HepG2 (cell line): ENCODE data around the gene XDH. TPM values are rescaled to one million over a fixed set of nuclear protein-coding genes. Genes with fewer than 3 reads are reported as not detected.

Experiments used
- ATAC-seq: fragments of 200-7000 bp; cut with Tn5 transposase; 3 replicates; pipeline ENCODE4 v1.9.1; 2020; ENCODE audit warnings: mild to moderate bottlenecking, moderate library complexity
- BruUV-seq: library from RNA; stranded (reverse); fragments of 400-500 nt; replicated peaks from 2 replicates; lab custom pipeline; 2021; lab: Mats Ljungman, UMichigan
- CTCF ChIA-PET: fragments of 300-600 bp; formaldehyde crosslinking; extraction: SDS; loops from one replicate; lab custom pipeline; 2021; ENCODE audit warnings: low total read pairs, inconsistent platforms, low intra/inter-chr PET ratio; lab: Yijun Ruan, JAX
- POLR2A ChIA-PET: fragments of 350-600 bp; sonication (Branson Sonifier 250); formaldehyde crosslinking; loops from one replicate; lab custom pipeline; 2020; ENCODE audit warnings: antibody characterized with exemption, inconsistent platforms; lab: Yijun Ruan, JAX
- DNase-seq: peaks from one replicate; pipeline ENCODE4 v3.0.0-alpha.2; 2015; ENCODE audit warnings: low spot score
- FAIRE-seq: peaks from 3 replicates; lab custom pipeline; 2011; peaks lifted over from hg19 to GRCh38; lab: Jason Lieb, UNC
- H2AFZ ChIP-seq: one replicate; pipeline ENCODE4 v1.6.1; 2011; ENCODE audit warnings: low read length, inconsistent platforms
- H3K27ac ChIP-seq: fragments of 300-600 bp; 3 replicates; pipeline ENCODE4 v1.8.0; 2011; ENCODE audit warnings: mixed run types, mild to moderate bottlenecking, mixed read lengths, low read length, inconsistent platforms; ENCODE audit not compliant: insufficient read depth; ENCODE audit errors: extremely low read length
- H3K27me3 ChIP-seq, 2 experiments: fragments of 200-600 bp in 1 of 2; 2 replicates in 1 of 2; 3 replicates in 1 of 2; pipeline versions ENCODE4 v1.6.0 to v1.8.0; 2011; ENCODE audit warnings: low read length in 2 of 2, mild to moderate bottlenecking in 2 of 2, moderate library complexity in 2 of 2, inconsistent platforms in 1 of 2; ENCODE audit not compliant: insufficient read depth in 2 of 2, control insufficient read depth in 1 of 2
- H3K36me3 ChIP-seq, 2 experiments: fragments of 200-600 bp in 1 of 2; replicated peaks in 1 of 2; 2 replicates in 1 of 2; 3 replicates in 1 of 2; pipeline versions ENCODE4 v1.5.1 to v1.8.0; 2011; ENCODE audit warnings: low read length in 2 of 2, inconsistent platforms in 1 of 2; ENCODE audit not compliant: insufficient read depth in 2 of 2, control insufficient read depth in 1 of 2
- H3K4me1 ChIP-seq: 2 replicates; pipeline ENCODE4 v1.5.1; 2012; ENCODE audit warnings: low read length, inconsistent platforms; ENCODE audit not compliant: insufficient read depth
- H3K4me2 ChIP-seq: 2 replicates; pipeline ENCODE4 v1.6.0; 2011; ENCODE audit warnings: low read depth, low read length, inconsistent platforms
- H3K4me3 ChIP-seq, 3 experiments: fragments of 200-600 bp in 1 of 3; sonication (generic), shearing (Covaris generic) in 1 of 3; replicated peaks in 1 of 3; 2 replicates each; pipeline ENCODE4 v1.5.1; 2011 to 2016; ENCODE audit warnings: low read length in 3 of 3, inconsistent platforms in 2 of 3, low read depth in 2 of 3, mild to moderate bottlenecking in 2 of 3, control low read depth in 1 of 3, mixed read lengths in 1 of 3; ENCODE audit not compliant: insufficient read depth in 1 of 3
- H3K79me2 ChIP-seq: one replicate; pipeline ENCODE4 v1.6.1; 2011; ENCODE audit warnings: low read length, inconsistent platforms; ENCODE audit not compliant: insufficient read depth
- H3K9ac ChIP-seq: 2 replicates; pipeline ENCODE4 v1.6.0; 2011; ENCODE audit warnings: mild to moderate bottlenecking, low read depth, low read length, inconsistent platforms; ENCODE audit not compliant: insufficient read depth
- H3K9me3 ChIP-seq: 2 replicates; pipeline ENCODE4 v1.5.1; 2012; ENCODE audit warnings: mild to moderate bottlenecking, low read length
- H4K20me1 ChIP-seq: 2 replicates; pipeline ENCODE4 v1.6.0; 2011; ENCODE audit warnings: inconsistent platforms, mild to moderate bottlenecking, low read length, moderate library complexity; ENCODE audit not compliant: insufficient read depth
- CSRNP1 ChIP-seq: sonication (generic); formaldehyde crosslinking; IDR thresholded peaks from 2 replicates; pipeline ENCODE4 v1.8.1; 2023; ENCODE audit warnings: mild to moderate bottlenecking, missing genetic modification reagents
- MAFF ChIP-seq: IDR thresholded peaks from 2 replicates; pipeline ENCODE4 v1.6.1; 2011; ENCODE audit warnings: low read depth, low read length, improper control_type of control experiment
- MAFK ChIP-seq, 2 experiments: IDR thresholded peaks in 1 of 2; conservative IDR thresholded peaks in 1 of 2; 2 replicates each; pipeline ENCODE4 v1.6.1; 2011; ENCODE audit warnings: improper control_type of control experiment in 2 of 2, low read length in 2 of 2
- PCBP1 ChIP-seq: fragments of 200-400 bp; formaldehyde crosslinking; IDR thresholded peaks from 2 replicates; pipeline ENCODE4 v1.6.1; 2017; ENCODE audit warnings: mild to moderate bottlenecking, low read depth, low read length, borderline replicate concordance
- ZNF143 ChIP-seq: sonication (generic); formaldehyde crosslinking; IDR thresholded peaks from 2 replicates; pipeline ENCODE4 v1.4.0; 2020; ENCODE audit warnings: missing genetic modification reagents
- ZNF550 ChIP-seq: sonication (generic); formaldehyde crosslinking; IDR thresholded peaks from 2 replicates; pipeline ENCODE4 v1.4.0; 2020; ENCODE audit warnings: mild to moderate bottlenecking, missing genetic modification reagents, borderline replicate concordance
- ZNF576 ChIP-seq: sonication (generic); formaldehyde crosslinking; IDR thresholded peaks from 2 replicates; pipeline ENCODE4 v1.4.0; 2020; ENCODE audit warnings: mild to moderate bottlenecking, missing genetic modification reagents
- WGBS: methylation state at CpG from one replicate; pipeline ENCODE4 v1.1.6; 2017; ENCODE audit warnings: low lambda C conversion rate; 5-methylcytosine and 5-hydroxymethylcytosine counted together
- in situ Hi-C: cut with HindIII; loops from 2 replicates; pipeline ENCODE4 v1.10.0; 2017; ENCODE audit warnings: low pct_unique_long_range_greater_than_20kb; ENCODE audit not compliant: extremely low pct_ligation_motif_present
- intact Hi-C: fragments of 100-400 bp; cut with micrococcal nuclease; formaldehyde crosslinking; loops from one replicate; pipeline ENCODE4 v1.10.0; 2022; ENCODE audit not compliant: unreplicated experiment
- polyA plus RNA-seq, 8 experiments: library from polyadenylated mRNA; depleted of rRNA in 3 of 8; stranded (reverse) in 7 of 8; unstranded in 1 of 8; fragments of >200 nt; fragmentation: Illumina TruSeq in 4 of 8; extraction: Trizol in 4 of 8; gene quantifications; 2 replicates each; pipeline versions ENCODE4 v1.2.1 to v1.2.3, GENCODE V29; 2011 to 2016; ENCODE audit warnings: low read depth in 4 of 8, missing spikeins in 1 of 8, mixed read lengths in 1 of 8; ENCODE audit not compliant: insufficient read depth in 1 of 8
- total RNA-seq, 5 experiments: library from RNA; depleted of rRNA; stranded (reverse); fragments of >200 nt; fragmentation: Illumina TruSeq; extraction: Trizol; gene quantifications; 2 replicates each; pipeline ENCODE4 v1.2.3, GENCODE V29; 2016; ENCODE audit warnings: low read depth in 1 of 5

Gene XDH
- total and polyA plus RNA-seq, 2 of the 13 experiments (the other 11 are each of a cell fraction or from before 2014, with no cell fraction given), result not detected

- BruUV-seq, result no TSS peak
- intact Hi-C loops (no loop called here), in situ Hi-C loops (no loop called here)
- Histone ChIP-seq H3K36me3 (no peaks in the 10 kb centered on the region), H2AFZ (no peak overlapping the region), H3K9ac (no peak overlapping the region), H3K79me2 (no peaks in the 10 kb centered on the region), H3K27me3 (no peaks in the 10 kb centered on the region), H4K20me1 (no peaks in the 10 kb centered on the region), H3K27ac (no peak overlapping the region), H3K4me2 (peak overlapping the region; percentile 34), H3K4me1 (no peaks in the 10 kb centered on the region), H3K9me3 (no peaks in the 10 kb centered on the region), H3K4me3 (peak overlapping the region in 1 of 3 experiments; percentile 37; a peak in 2 of 6 replicates)
- CTCF ChIA-PET, result no interaction called here
- POLR2A ChIA-PET, result no interaction called here
- 10% methylated on average over 5 of the region's 5 CpGs for WGBS
- FAIRE-seq (no peak), DNase-seq (no peak), ATAC-seq (no peak; the same call in 2 of the 3 replicates)
- no peak for TF ChIP-seq PCBP1
- no peak for TF ChIP-seq ZNF576
- TF ChIP-seq CSRNP1 (CRISPR knock-in tag), result no peak
- TF ChIP-seq MAFK (conservative IDR thresholded peaks at IDR 0.05 in 1 of 2, IDR thresholded peaks at IDR 0.05 in 1 of 2; ENCODE audit: low read length in 2 of 2), result peak; percentile 77 to 79
- TF ChIP-seq ZNF550 (CRISPR knock-in tag), result no peak
- TF ChIP-seq ZNF143 (CRISPR knock-in tag), result no peak
- TF ChIP-seq MAFF, result peak; percentile 85
These were observed 90.4 kb downstream of the XDH start for GRCh38 chr2:31324016-31324633.
